SK-N-SH (cell line): Measurements from ENCODE around the gene KRTAP10-2. TPM values are rescaled to one million over a fixed set of nuclear protein-coding genes. Genes with fewer than 3 reads are reported as not detected.

Source experiments
- CTCF ChIA-PET: fragments of 300-600, 350-600 bp; formaldehyde crosslinking; extraction: SDS; loops from one replicate; lab custom pipeline; 2021; lab: Yijun Ruan, JAX
- POLR2A ChIA-PET: fragments of 350-600 bp; sonication (Branson Sonifier 250); formaldehyde crosslinking; extraction: SDS; loops from one replicate; lab custom pipeline; 2020; ENCODE audit warnings: antibody characterized with exemption, inconsistent platforms; lab: Yijun Ruan, JAX
- DNase-seq: peaks from one replicate; pipeline ENCODE4 v3.0.0; 2012
- H2AFZ ChIP-seq: fragments of 200-600 bp; sonication (generic); 2 replicates; pipeline ENCODE4 v1.8.1; 2016; ENCODE audit warnings: antibody characterized with exemption, mild to moderate bottlenecking, low read depth
- H3F3A ChIP-seq: fragments of 200-600 bp; sonication (generic); replicated peaks from 2 replicates; pipeline ENCODE3; 2016; ENCODE audit warnings: antibody characterized with exemption, mild to moderate bottlenecking; ENCODE audit not compliant: insufficient read depth
- H3K27ac ChIP-seq, 2 experiments: fragments of 200-500 bp in 1 of 2; fragments of 200-600 bp in 1 of 2; sonication (Bioruptor generic) in 1 of 2; sonication (generic), shearing (Covaris generic) in 1 of 2; 2 replicates each; pipeline versions ENCODE4 v1.5.1 to v1.6.1; 2014 to 2016; ENCODE audit warnings: low read depth in 2 of 2, inconsistent platforms in 1 of 2, low read length in 1 of 2, mild to moderate bottlenecking in 1 of 2, mixed read lengths in 1 of 2
- H3K27me3 ChIP-seq: fragments of 200-600 bp; sonication (generic), shearing (Covaris generic); 2 replicates; pipeline ENCODE4 v1.6.1; 2016; ENCODE audit warnings: mixed run types; ENCODE audit not compliant: insufficient read depth
- H3K36me3 ChIP-seq, 2 experiments: fragments of 200-500 bp in 1 of 2; fragments of 200-600 bp in 1 of 2; sonication (Bioruptor generic) in 1 of 2; sonication (generic) in 1 of 2; replicated peaks in 1 of 2; 2 replicates each; pipeline versions ENCODE3 to v1.5.1; 2014 to 2016; ENCODE audit warnings: low read length in 1 of 2, mild to moderate bottlenecking in 1 of 2; ENCODE audit not compliant: insufficient read depth in 2 of 2, control insufficient read depth in 1 of 2
- H3K4me1 ChIP-seq, 2 experiments: fragments of 200-500 bp in 1 of 2; fragments of 200-600 bp in 1 of 2; sonication (Bioruptor generic) in 1 of 2; sonication (generic), shearing (Covaris generic) in 1 of 2; 2 replicates each; pipeline versions ENCODE4 v1.5.1 to v1.6.1; 2014 to 2016; ENCODE audit warnings: low read depth in 1 of 2, low read length in 1 of 2, mixed run types in 1 of 2; ENCODE audit not compliant: insufficient read depth in 2 of 2, control insufficient read depth in 1 of 2
- H3K4me2 ChIP-seq: fragments of 200-600 bp; sonication (generic), shearing (Covaris generic); 2 replicates; pipeline ENCODE4 v1.6.1; 2017; ENCODE audit warnings: mixed run types
- H3K4me3 ChIP-seq, 2 experiments: fragments of 200-500 bp in 1 of 2; fragments of 200-600 bp in 1 of 2; sonication (Bioruptor generic) in 1 of 2; sonication (generic), shearing (Covaris generic) in 1 of 2; 2 replicates each; pipeline versions ENCODE4 v1.5.1 to v1.8.1; 2014 to 2016; ENCODE audit warnings: low read depth in 2 of 2, inconsistent platforms in 1 of 2, low read length in 1 of 2, mild to moderate bottlenecking in 1 of 2, mixed read lengths in 1 of 2, moderate library complexity in 1 of 2
- H3K79me2 ChIP-seq: fragments of 200-600 bp; sonication (generic); 2 replicates; pipeline ENCODE4 v1.8.1; 2017; ENCODE audit warnings: mild to moderate bottlenecking; ENCODE audit not compliant: insufficient read depth
- H3K9ac ChIP-seq: fragments of 200-600 bp; sonication (generic); 2 replicates; pipeline ENCODE4 v1.6.1; 2017; ENCODE audit warnings: mixed run types
- H3K9me2 ChIP-seq: fragments of 200-600 bp; sonication (generic); 2 replicates; pipeline ENCODE4 v1.6.1; 2017; ENCODE audit warnings: mixed run types
- H3K9me3 ChIP-seq: fragments of 200-600 bp; sonication (generic); 2 replicates; pipeline ENCODE4 v1.6.1; 2017; ENCODE audit warnings: mixed run types, mild to moderate bottlenecking, moderate library complexity
- H4K20me1 ChIP-seq: fragments of 200-600 bp; sonication (generic); 2 replicates; pipeline ENCODE4 v1.6.1; 2017; ENCODE audit warnings: mild to moderate bottlenecking, mixed run types; ENCODE audit not compliant: insufficient read depth
- GABPA ChIP-seq: IDR thresholded peaks from 2 replicates; pipeline ENCODE4 v1.4.0; 2012; ENCODE audit warnings: low read depth, mild to moderate bottlenecking
- GATA2 ChIP-seq: sonication (generic); formaldehyde crosslinking; IDR thresholded peaks from 2 replicates; pipeline ENCODE4 v1.5.0; 2020; ENCODE audit warnings: mild to moderate bottlenecking, missing genetic modification reagents
- IRF3 ChIP-seq: fragments of 150-350 bp; IDR thresholded peaks from 2 replicates; pipeline ENCODE4 v1.6.1; 2016; ENCODE audit warnings: mild to moderate bottlenecking, low read depth, low read length
- NFIC ChIP-seq: IDR thresholded peaks from 2 replicates; pipeline ENCODE4 v1.4.0; 2012; ENCODE audit warnings: borderline replicate concordance
- SIN3A ChIP-seq: IDR thresholded peaks from 2 replicates; pipeline ENCODE4 v1.6.1; 2012; ENCODE audit warnings: low read depth, mild to moderate bottlenecking, low read length, moderate library complexity, borderline replicate concordance
- SMC3 ChIP-seq: IDR thresholded peaks from 2 replicates; pipeline ENCODE4 v1.6.1; 2012; ENCODE audit warnings: low read depth, low read length, improper control_type of control experiment
- TEAD4 ChIP-seq: IDR thresholded peaks from 2 replicates; pipeline ENCODE4 v1.4.0; 2012; ENCODE audit warnings: mild to moderate bottlenecking, borderline replicate concordance; ENCODE audit not compliant: insufficient read depth
- YY1 ChIP-seq: IDR thresholded peaks from 2 replicates; pipeline ENCODE4 v1.4.0; 2012; ENCODE audit warnings: low read depth, mild to moderate bottlenecking
- WGBS: methylation state at CpG from one replicate; pipeline ENCODE4 v1.1.6; 2017; ENCODE audit warnings: low lambda C conversion rate; 5-methylcytosine and 5-hydroxymethylcytosine counted together
- polyA plus RNA-seq, 3 experiments: library from polyadenylated mRNA; depleted of rRNA; stranded (reverse); fragments of >200 nt; gene quantifications; 2 replicates each; pipeline ENCODE4 v1.2.3, GENCODE V29; 2012
- TF ChIP-seq, protein P1 (sequence below): IDR thresholded peaks from 2 replicates; pipeline ENCODE4 v1.4.0; 2012; ENCODE audit warnings: low read depth, borderline replicate concordance

KRTAP10-2 gene
- polyA plus RNA-seq, 1 of the 3 experiments (the other 2 are of a cell fraction), result not detected

DNA sequence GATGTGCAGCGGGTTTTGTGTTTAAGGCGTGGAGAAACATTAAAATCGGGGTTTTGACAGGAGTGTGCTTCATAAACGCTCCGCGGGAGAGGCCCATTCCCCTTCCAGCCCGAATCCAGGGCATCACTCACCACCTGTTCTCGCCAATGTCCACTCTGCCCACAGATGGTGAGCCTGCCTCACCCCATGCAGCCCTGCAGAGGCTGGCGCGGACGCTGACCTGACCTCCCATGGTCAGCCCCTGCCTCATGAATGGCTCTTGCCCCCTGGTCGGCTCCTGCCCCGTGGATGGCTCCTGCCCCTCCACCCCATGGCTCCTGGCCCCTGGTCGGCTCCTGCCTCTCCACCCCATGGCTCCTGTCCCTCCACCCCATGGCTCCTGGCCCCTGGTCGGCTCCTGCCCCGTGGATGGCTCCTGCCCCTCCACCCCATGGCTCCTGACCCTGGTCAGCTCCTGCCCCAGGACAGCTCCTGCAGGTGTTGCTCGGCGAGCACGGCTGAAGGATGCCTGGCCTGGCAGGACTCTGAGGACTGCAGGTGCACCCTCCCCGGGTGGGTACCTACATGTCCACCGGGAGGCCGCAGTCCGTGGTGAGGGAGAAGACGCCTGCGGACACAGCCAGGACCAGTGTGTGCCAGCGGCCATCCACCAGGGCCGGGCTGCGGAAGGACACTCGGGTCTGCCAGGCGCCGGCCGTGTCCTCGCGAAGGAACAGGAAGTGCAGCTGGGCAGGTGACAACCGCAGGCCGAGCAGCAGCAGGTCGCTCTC lies 18.0 kb downstream of the KRTAP10-2 start:
- TF ChIP-seq IRF3, result no peak
- TF ChIP-seq, all 33 proteins: peak for 0
- no peaks in the 10 kb centered on the region for H3K36me3 ChIP-seq
- no peak overlapping the region for H3K4me2 ChIP-seq
- 55% methylated on average over 24 of the region's 37 CpGs for WGBS
- no peak overlapping the region for H3K9ac ChIP-seq
- H3K9me2 ChIP-seq, result no peaks in the 10 kb centered on the region
- H3K27me3 ChIP-seq, result peaks cover 35% of the 10 kb centered on the region; the same call in 1 of the 2 replicates
- no peaks in the 10 kb centered on the region; a peak in 1 of 4 replicates for H3K4me1 ChIP-seq
- no peak overlapping the region for H3K4me3 ChIP-seq
- H4K20me1 ChIP-seq, result no peaks in the 10 kb centered on the region
- H3K79me2 ChIP-seq, result no peaks in the 10 kb centered on the region
- no peaks in the 10 kb centered on the region for H3K9me3 ChIP-seq
- no peak overlapping the region for H3K27ac ChIP-seq
- ChIA-PET CTCF (no interaction called here), POLR2A (no interaction called here)
- H3F3A ChIP-seq, result no peaks in the 10 kb centered on the region
- H2AFZ ChIP-seq, result no peak overlapping the region
- no peak for DNase-seq

GRCh38 chr21:44532712-44533111 lies 18.6 kb downstream of the KRTAP10-2 start:
- CTCF ChIA-PET, result interaction anchor here (1.1 kb wide), 1 partner anchor 12 kb away, joined by 3 read pairs; no protein-coding TSS in a partner anchor
- WGBS, result 75% methylated on average over 13 of the region's 16 CpGs
- no peaks in the 10 kb centered on the region for H3K9me3 ChIP-seq
- peaks cover 35% of the 10 kb centered on the region; the same call in 1 of the 2 replicates for H3K27me3 ChIP-seq
- H3K9me2 ChIP-seq, result no peaks in the 10 kb centered on the region
- no peak overlapping the region for H3K4me3 ChIP-seq
- no peaks in the 10 kb centered on the region for H3K36me3 ChIP-seq
- H3F3A ChIP-seq, result no peaks in the 10 kb centered on the region
- H2AFZ ChIP-seq, result no peak overlapping the region
- H3K27ac ChIP-seq, result no peak overlapping the region
- POLR2A ChIA-PET, result no interaction called here
- no peaks in the 10 kb centered on the region for H3K79me2 ChIP-seq
- TF ChIP-seq GABPA (no peak), SIN3A (no peak), SMC3 (no peak), NFIC (no peak), GATA2 (CRISPR knock-in tag) (no peak), TEAD4 (no peak), YY1 (no peak)
- TF ChIP-seq, protein P1, sequence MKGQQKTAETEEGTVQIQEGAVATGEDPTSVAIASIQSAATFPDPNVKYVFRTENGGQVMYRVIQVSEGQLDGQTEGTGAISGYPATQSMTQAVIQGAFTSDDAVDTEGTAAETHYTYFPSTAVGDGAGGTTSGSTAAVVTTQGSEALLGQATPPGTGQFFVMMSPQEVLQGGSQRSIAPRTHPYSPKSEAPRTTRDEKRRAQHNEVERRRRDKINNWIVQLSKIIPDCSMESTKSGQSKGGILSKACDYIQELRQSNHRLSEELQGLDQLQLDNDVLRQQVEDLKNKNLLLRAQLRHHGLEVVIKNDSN, result no peak
- TF ChIP-seq, all 33 proteins: peak for 0
- H3K4me2 ChIP-seq, result no peak overlapping the region
- DNase-seq, result no peak
- no peaks in the 10 kb centered on the region; a peak in 1 of 4 replicates for H3K4me1 ChIP-seq
- H4K20me1 ChIP-seq, result no peaks in the 10 kb centered on the region
- H3K9ac ChIP-seq, result no peak overlapping the region
